Raji (cell line): ENCODE data around the gene DYNLT1.

ENCODE experiments used
- POLR2A ChIP-seq: IDR thresholded peaks from 2 replicates; pipeline ENCODE4 v1.6.1; 2011; ENCODE audit warnings: low read depth, low read length, control low read depth; ENCODE audit not compliant: insufficient read depth

The DYNLT1 gene

DNA sequence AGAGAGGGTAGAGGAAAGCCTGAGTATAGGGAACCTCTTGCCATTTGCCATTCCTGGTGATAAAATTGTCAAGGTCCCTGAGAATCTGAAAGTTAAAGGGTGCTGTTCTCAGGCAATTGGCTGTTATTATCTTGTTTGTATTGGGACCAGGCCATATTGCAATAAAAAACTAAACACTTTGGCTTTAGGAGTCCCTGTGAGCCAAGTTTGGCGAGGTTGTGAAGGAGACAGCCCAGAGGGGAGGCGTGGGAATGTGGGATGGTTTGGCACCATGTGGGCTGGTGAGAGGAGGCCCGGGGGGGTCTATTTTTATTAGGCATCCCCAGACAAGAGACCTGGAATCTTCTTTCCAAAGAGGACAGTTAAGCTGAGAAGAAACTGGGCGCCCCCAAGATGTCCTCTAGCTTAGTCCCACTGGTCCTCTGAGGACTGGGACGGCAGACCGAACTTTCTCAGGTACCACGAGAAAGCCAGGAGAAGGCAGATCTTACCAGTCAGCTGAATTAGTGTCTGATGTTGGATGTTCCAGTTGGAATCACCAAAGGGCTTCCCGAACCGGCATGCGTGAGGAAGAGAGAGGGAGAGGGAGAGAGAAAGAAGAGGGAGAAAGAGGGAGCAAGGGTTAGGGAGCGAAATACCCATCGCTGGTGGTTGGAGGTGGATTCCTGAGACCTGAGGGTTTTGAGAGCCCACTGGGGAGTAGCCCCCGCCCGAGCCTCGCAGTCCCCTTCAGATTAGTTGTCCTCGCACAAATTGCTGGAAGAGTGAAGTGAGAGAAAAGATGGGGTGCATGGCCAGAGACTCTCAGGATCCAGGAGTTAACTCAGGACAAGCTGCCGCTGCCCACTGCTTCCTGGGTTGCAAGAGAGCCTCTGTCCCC, 24.4 kb downstream of the DYNLT1 start:
- no peak for TF ChIP-seq POLR2A

DNA sequence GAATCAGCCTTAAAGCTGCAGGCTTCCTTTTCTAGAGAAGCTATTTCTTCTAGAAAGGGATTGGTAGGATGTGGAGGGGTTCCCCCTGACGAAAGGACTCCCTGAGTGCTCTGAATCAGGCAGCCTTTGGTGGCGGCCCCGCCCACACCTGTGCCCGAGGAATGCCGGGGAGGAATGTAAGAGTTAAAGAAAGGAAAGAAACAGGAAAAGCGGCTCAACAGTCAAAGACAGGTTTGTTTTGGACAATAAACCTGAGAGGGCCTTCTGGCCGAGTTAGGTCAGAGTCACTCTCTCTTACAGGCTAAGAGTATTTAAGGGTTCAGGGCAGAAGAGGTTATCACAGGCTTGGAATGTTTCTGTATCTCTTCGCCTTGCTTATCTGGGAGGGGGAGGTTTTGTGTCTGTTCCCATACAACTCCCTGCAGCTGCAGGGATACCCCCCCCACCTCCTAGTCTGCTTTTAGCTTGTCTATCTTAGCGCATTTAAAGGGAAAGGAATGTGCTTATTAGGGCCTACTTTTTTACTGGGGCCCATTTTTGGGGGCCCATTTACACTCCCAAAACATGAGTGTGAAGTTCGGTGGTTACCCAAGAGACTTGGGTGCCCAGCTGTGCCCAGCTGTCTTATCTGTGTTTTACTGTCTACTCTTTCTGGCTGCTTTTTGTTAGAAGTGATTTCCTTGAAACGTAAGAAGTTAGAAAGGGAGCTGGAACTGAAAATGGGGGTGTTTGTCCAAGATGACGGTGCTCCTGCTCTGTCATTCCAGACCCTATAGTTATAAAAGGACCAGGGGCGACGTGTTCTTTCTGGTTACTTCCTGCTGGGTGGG, 32.8 kb downstream of the DYNLT1 start:
- TF ChIP-seq POLR2A: no peak

DNA sequence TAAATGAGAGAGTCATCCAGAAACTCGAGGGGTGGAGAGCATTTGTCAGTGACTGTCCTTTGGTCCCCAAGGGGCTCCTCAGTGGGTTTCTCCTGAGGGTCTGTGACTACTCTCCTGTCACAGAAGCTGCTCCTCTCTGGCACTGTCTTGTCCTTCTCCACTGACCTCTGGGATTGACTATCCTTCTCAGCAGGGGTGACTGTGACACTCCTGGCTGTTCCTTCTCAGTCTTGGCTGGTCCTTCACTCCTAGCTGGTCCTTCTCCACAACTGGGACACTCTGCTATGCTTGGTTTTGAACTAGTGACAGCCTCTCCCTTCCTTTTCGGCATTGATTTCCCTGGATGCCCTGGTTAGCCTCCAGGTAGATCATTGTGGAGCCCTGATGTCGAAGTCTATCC, 33.5 kb downstream of the DYNLT1 start:
- TF ChIP-seq POLR2A: no peak

DNA sequence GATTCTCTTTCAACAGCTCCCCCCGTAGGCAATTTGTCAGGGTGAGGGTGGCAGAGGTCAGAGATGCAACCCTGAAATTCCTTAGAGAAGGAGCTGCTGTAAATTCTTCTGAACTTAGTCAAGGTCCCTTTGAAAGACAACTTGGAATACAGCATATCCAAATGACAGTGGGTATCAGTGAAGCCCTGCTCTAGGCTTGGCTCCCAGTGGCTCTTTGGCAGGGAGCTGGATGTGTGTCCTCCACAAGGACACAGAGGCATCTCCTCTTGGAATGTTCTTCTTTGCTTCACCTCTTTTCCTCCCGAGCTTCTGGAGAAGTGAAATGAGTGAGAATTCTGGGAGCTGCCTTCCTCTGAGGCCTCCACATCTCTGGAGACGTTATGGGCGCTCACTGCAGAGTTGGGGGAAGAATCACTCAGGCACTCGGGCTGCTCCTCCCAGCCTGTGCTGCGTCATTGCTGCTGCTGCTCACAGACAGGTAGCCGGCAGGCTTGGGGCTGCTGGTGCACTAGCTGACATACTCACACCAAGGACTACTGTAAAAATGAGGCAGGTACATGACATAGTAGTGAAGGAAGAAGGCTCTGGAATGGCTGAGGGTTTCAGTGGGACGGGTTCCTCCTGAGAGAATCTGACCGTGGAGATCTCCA, 34.1 kb downstream of the DYNLT1 start:
- TF ChIP-seq POLR2A: no peak

DNA sequence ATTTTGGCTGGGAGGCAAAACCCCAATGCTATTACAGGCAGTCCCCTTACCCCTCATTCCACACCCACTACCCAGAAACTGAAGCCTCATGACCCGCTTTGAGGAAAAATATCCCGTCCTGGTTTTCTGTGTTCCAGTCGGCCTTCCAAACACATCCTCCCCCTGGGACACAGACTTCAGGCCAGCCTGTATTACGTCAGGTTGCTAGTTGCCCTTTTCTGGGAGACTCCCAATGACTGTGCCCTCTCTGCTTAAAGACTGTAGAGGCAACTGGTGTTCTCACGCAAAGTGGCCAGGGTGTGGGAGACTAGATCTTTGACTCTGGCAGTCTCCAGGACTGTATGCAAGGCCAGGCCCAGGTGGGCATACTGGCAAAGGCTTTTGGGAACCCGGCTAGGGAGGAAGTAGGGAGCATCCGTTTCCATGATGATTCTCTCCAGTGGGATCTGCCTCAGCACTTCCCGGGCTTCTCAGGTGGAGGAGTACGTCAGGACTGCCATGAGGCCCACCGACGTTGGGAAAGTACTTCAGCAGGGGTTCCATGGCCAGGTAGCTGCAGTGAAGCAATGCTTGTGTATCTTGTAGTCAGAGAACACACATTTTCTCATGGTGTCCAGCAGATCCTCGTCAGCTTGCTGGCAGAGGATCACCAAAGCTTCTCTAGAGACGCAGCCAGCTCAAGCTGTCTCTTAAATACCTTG, 34.9 kb downstream of the DYNLT1 start:
- no peak for TF ChIP-seq POLR2A

DNA sequence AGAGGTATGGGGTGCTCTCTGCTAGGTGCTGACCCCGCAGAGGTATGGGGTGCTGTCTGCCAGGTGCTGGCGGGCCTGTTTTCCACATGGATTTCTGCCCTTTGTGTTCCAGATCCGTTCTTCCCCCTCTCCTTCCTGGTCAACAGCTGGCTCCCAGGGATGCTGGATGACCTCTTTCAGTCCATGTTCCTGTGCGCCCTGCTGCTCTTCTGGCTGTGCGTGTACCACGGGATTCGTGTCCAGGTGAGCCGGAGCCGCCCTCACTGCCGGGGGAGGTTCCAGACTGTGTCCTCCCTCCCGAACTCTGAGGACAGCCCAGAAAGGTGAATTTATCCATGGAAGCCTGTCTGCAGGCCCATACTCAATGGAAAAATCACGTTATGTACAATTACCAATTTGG, 36.3 kb downstream of the DYNLT1 start:
- no peak for TF ChIP-seq POLR2A

DNA sequence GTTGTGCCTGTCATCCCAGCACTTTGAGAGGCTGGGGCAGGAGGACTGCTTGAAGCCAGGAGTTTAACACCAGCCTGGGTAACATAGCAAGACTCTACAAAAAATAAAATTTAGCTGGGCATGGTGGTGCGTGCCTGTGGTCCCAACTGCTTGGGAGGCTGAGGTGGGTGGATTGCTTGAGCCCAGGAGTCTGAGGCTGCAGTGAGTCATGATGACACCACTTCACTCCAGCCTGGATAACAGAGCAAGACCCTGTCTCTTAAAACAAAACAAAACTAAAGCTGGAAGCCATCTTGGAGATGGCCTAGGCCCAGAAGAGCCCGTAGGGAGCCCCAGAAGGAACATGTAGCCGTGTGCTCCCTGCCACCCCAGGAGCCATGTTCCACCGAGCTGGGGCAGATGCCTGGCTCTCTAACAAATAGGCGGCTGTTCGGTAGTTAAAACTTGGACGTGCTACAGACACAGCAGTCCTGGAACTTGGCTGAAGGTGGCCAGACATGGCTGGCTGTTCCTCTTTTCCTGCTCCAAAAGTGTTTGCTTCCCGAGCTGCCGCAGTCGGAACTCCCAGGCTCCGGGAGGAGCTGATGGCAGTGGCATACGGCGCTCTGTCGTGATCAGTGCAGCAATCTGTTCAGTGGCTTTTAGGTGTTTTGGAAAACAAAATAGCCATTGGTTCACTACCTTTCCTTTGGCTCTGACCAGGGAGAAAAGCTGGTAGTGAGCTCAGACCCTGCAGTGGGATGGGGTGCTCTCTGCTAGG, 37.0 kb downstream of the DYNLT1 start:
- TF ChIP-seq POLR2A: no peak

DNA sequence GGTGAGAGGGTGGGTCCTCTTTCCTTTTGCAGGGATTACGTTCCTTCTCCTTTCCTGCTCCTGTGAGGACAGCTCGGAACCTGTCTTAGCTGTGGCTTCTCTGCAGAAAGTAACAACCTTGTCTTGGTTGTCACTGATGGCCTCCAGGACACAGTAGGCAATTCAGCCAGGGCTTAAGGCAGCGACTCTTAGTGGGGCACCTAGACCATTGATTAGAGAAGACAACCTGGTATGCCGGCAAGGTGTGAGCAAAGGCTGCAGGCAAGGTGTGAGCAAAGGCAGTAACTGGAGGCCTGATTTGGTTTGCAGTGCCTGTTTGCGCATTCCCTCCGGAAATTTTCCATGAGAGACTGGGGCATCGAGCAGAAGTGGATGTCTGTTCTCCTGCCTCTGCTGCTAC, 37.6 kb downstream of the DYNLT1 start:
- TF ChIP-seq POLR2A: no peak

DNA sequence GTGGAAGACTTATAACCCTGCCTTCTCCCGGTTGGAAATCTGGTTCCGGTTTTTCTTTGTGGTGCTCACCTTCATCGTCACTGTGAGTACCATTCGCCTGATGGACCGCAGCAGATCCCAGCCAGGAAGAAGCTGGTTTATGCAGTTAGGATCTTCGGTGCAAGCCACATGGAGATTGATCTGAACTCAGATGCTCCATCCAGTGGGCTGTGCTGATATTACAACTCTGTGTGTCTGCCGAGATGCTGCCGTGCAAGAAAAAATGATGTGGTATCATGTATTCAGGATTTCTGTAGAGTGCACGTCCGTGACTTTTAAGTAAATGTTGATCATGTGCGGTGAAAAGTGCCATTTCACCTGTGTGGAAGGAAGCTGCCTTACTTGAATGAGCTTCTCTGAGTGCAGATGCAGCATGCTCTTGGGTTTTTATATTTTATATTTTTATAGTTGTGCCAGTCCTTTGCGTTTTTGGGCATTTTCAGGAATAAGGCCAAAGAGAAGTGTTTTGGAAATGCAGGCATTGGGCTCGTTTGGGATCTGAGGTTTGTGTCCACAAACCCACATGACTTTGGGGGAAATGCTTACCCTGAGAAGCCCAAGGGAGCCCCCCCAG, 39.2 kb downstream of the DYNLT1 start:
- no peak for TF ChIP-seq POLR2A

DNA sequence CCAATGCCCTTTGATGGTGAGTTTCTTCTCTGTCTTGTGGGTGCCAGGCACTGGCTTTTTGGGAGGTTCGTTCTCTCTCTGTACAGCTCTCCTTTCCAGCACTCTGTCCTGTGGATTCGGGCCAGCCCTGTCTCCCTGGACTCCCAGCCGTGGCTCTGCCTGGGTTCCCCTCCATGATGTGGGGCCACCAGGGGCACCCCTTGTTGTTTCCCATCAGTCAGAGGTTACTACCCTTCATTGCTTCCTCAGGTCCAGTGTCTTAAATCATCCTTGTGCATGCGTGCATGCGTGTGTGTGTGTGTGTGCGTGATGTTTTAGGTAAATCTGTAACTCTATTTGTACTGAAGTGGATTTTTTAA, 40.5 kb downstream of the DYNLT1 start:
- no peak for TF ChIP-seq POLR2A

DNA sequence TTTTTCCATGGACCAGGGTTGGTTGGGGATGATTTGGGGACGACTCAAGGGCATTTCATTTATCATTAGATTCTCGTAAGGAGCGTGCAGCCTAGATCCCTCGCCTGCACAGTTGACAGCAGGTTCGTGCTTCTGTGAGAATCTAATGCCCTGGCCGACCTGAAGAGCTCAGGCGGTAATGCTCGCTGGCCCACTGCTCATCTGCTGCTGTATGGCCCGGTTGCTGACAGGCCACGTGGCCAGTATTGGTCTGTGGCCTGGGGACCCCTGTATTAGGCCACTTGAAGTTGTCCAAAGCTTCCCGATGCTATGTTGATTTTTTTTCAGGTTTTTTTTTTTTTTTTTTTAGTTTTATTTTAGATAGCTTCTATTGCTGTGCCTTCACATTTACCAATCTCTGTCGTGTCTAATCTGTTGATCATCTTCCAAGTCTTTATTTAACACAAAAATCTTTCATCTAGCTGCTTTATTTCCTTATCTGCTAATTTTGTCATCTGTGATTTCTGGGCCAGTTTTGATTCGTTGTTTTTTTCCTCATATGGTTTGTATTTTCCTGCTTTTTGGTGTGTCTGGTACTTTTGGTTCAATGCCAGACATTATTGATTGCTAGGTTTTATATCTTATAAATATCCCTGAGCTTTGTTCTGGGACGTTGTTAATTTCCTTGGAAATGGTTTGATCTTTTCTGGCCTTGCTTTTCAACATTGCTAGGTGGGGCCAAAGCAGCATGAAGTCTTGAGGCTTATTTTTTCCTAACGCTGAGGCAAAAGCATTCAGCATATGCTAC, 41.1 kb downstream of the DYNLT1 start:
- no peak for TF ChIP-seq POLR2A

DNA sequence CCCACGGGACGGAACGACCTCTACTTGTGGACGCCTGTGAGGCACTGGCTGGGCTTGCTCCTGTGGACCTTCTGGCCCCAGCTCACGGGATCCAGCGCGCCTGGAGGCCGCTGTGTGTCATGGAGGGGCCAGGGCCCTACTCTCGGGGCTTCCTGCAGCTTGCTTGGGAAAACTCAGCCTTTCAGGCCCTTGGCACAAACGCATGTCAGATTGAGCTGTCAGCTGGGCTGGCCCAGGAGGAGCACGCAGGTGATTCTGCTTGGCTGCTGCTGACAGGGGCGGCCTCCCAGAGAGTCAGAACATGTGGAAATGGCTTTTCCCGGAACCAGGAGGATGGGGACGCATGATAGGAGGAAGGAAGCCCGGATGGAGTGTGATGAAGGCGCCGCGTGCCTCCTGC, 44.9 kb downstream of the DYNLT1 start:
- TF ChIP-seq POLR2A: no peak

DNA sequence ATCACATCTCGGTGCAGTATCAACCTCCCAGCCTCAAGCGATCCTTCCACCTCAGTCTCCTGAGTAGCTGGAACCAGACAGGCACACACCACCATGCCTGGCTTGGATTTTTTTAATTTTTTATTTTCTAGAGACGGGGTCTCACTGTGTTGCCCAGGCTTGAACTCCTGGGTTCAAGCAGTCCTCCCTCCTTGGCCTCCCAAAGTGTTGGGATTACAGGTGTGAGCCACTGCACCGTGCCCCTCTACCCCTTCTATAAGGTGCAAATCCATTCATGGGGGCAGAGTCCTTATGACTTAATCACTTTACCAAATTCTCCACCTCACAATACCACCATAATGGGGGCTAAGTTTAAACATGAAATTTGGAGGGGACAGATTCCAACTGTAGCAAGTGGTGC, 47.0 kb downstream of the DYNLT1 start:
- TF ChIP-seq POLR2A: no peak

DNA sequence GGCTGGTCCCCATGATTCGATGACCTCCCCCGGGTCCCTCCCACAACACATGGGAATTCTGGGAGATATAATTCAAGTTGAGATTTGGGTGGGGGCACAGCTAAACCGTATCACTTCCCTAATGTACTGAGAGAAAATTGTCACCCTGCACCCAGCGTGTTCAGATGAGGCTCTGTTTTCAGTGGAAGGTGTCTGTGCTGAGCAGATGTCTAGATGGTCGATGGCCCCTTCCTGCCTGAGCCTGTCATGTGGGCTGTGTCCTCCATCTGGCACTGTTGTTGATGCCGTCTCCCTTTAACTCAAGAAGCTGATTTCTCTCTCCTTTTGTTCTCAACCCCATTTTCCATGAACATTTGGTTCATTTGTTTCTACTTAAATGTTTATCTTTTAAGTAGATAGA, 47.7 kb downstream of the DYNLT1 start:
- TF ChIP-seq POLR2A: no peak

DNA sequence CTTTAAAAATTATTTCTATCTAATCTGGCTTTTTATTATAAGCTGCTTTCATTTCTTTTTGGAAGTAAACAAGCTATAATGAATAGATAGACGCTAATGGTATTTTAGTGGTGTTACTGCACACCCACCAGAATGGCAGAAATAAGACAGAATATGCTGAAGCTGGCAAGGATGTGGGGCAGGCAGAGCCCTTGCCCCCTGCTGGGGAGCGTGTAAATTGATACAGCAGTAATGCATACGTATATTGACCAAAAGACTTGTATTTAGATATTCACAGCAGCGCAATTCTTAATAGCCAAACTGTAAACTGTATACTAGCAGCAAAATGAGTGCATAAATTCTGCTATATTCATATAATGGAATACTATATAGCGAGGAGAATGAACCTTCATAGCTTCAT, 49.3 kb downstream of the DYNLT1 start:
- no peak for TF ChIP-seq POLR2A
